PC-3 (cell line): ENCODE measurements around the gene RBFOX2. TPM values are rescaled to one million over a fixed set of nuclear protein-coding genes. Genes with fewer than 3 reads are reported as not detected.
A peak's percentile ranks its signal among the peaks of the same experiment; 100 is the strongest.

Source experiments
- ATAC-seq: fragments of 200-7000 bp; cut with Tn5 transposase; 2 replicates; pipeline ENCODE4 v1.9.1; 2020; ENCODE audit warnings: mild to moderate bottlenecking, moderate library complexity
- BruUV-seq: library from RNA; stranded (reverse); fragments of 400-500 nt; replicated peaks from 2 replicates; lab custom pipeline; 2021; lab: Mats Ljungman, UMichigan
- CTCF ChIA-PET: fragments of 300-600 bp; sonication (Branson Sonifier 250); formaldehyde crosslinking; loops from one replicate; lab custom pipeline; 2022; ENCODE audit warnings: antibody characterized with exemption; lab: Charles Lee
- POLR2A ChIA-PET: fragments of 300-600 bp; sonication (Branson Sonifier 250); formaldehyde crosslinking; loops from one replicate; lab custom pipeline; 2022; ENCODE audit warnings: antibody characterized with exemption; ENCODE audit not compliant: unreplicated experiment; lab: Charles Lee
- DNase-seq: peaks from one replicate; pipeline ENCODE4 v3.0.0-alpha.2; 2015
- H2AFZ ChIP-seq: fragments of 300-600 bp; sonication (generic); 2 replicates; pipeline ENCODE4 v1.6.0; 2016; ENCODE audit warnings: antibody characterized with exemption, low read length
- H3F3A ChIP-seq: fragments of 300-600 bp; sonication (generic); one replicate; pipeline ENCODE4 v1.6.0; 2017; ENCODE audit warnings: antibody characterized with exemption, low read length, control low read depth, mild to moderate bottlenecking; ENCODE audit not compliant: unreplicated experiment
- H3K27ac ChIP-seq: fragments of 300-600 bp; sonication (generic); 2 replicates; pipeline ENCODE4 v1.5.1; 2016; ENCODE audit warnings: mild to moderate bottlenecking, low read length
- H3K27me3 ChIP-seq: fragments of 300-600 bp; sonication (generic); 2 replicates; pipeline ENCODE4 v1.6.1; 2016; ENCODE audit warnings: low read length, mixed read lengths
- H3K36me3 ChIP-seq: fragments of 300-600 bp; sonication (generic); 2 replicates; pipeline ENCODE4 v1.6.1; 2016; ENCODE audit warnings: low read depth, mixed run types, low read length, mixed read lengths
- H3K4me1 ChIP-seq: fragments of 300-600 bp; sonication (generic); 2 replicates; pipeline ENCODE4 v1.5.1; 2016; ENCODE audit warnings: low read length; ENCODE audit not compliant: insufficient read depth
- H3K4me2 ChIP-seq: fragments of 300-600 bp; sonication (generic); 2 replicates; pipeline ENCODE4 v1.6.0; 2016; ENCODE audit warnings: low read length
- H3K4me3 ChIP-seq: fragments of 300-600 bp; sonication (generic); 2 replicates; pipeline ENCODE4 v1.5.1; 2016; ENCODE audit warnings: mild to moderate bottlenecking, low read length, mixed read lengths
- H3K79me2 ChIP-seq: fragments of 300-600 bp; sonication (generic); 2 replicates; pipeline ENCODE4 v1.6.1; 2017; ENCODE audit warnings: low read length, mixed read lengths
- H3K9ac ChIP-seq: fragments of 300-600 bp; sonication (generic); 2 replicates; pipeline ENCODE4 v1.6.0; 2016; ENCODE audit warnings: mild to moderate bottlenecking, low read length
- H3K9me2 ChIP-seq: fragments of 300-600 bp; sonication (generic); replicated peaks from 2 replicates; pipeline ENCODE4 v1.6.1; 2016; ENCODE audit warnings: mixed run types, low read length, mixed read lengths
- H3K9me3 ChIP-seq: fragments of 300-600 bp; sonication (generic); 2 replicates; pipeline ENCODE4 v1.6.1; 2016; ENCODE audit warnings: low read length, mixed read lengths
- H4K20me1 ChIP-seq: fragments of 300-600 bp; sonication (generic); 2 replicates; pipeline ENCODE4 v1.6.1; 2016; ENCODE audit warnings: low read length, mixed read lengths
- EZH2 ChIP-seq: fragments of 300-600 bp; sonication (generic); IDR thresholded peaks from one replicate; pipeline ENCODE4 v1.6.1; 2017; ENCODE audit warnings: antibody characterized with exemption, mild to moderate bottlenecking, low read length; ENCODE audit not compliant: unreplicated experiment
- EZH2phosphoT487 ChIP-seq: fragments of 300-600 bp; sonication (generic); IDR thresholded peaks from 2 replicates; pipeline ENCODE4 v1.6.1; 2018; ENCODE audit warnings: mild to moderate bottlenecking, antibody characterized with exemption, low read length, borderline replicate concordance
- intact Hi-C: fragments of 100-400 bp; cut with micrococcal nuclease; formaldehyde crosslinking; loops from 2 replicates; pipeline ENCODE4 v1.9.0; 2023
- total RNA-seq: library from RNA; depleted of rRNA; stranded (reverse); fragments of >200 nt; gene quantifications from 2 replicates; pipeline ENCODE4 v1.2.3, GENCODE V29; 2014
- TF ChIP-seq, protein P1 (sequence below): fragments of 300-600 bp; sonication (generic); conservative IDR thresholded peaks from 2 replicates; pipeline ENCODE4 v1.5.1; 2017; ENCODE audit warnings: antibody characterized with exemption, low read depth, mild to moderate bottlenecking, low read length

The RBFOX2 gene
- total RNA-seq, 1 experiment from 2014 or later, result 75.1 TPM

DNA sequence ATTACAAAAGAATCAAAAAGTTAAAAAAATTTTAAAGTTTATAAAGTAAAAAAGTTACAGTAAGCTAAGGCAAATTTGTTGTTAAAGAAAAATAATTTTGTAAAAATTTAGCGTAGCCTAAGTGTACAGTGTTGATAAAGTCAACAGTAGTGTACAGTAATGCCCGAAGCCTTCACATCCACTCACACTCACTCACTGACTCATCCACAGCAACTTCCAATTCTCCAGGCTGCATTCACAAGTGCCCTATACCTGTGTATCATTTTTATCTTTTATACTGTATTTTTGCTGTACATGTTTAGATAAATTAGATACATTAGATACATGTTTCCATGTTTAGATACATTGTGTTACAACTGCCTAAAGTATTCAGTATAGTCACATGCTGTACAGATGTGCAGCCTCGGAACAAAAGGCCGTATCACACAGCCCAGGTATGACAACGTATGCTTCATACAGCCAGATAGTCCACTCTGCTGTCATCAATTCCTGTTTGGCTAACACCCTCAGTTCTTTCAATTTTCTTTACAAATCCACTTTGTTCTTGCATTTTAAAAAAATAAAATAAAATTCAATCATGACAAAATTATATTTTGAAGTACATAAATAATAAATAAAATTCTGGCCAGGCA, 80.7 kb downstream of the RBFOX2 start:
- Histone ChIP-seq H3K9ac (no peak overlapping the region), H3K4me2 (peak overlapping the region; percentile 55), H3K27me3 (no peaks in the 10 kb centered on the region), H3F3A (peaks cover 4% of the 10 kb centered on the region), H3K36me3 (no peaks in the 10 kb centered on the region), H3K79me2 (peaks cover 34% of the 10 kb centered on the region), H2AFZ (no peak overlapping the region), H3K4me1 (0 out of 2 replicates have a peak, but pooled peaks cover 3% of the 10 kb centered on the region), H3K9me3 (no peaks in the 10 kb centered on the region), H3K4me3 (no peak overlapping the region), H3K27ac (no peak overlapping the region), H4K20me1 (no peaks in the 10 kb centered on the region), H3K9me2 (no peaks in the 10 kb centered on the region)
- intact Hi-C loops, result no loop called here
- ChIA-PET CTCF (interaction anchor here (0.7 kb wide), 1 partner anchor 318 kb away, joined by 14 read pairs; no protein-coding TSS in a partner anchor), POLR2A (interaction anchor here (0.6 to 0.7 kb wide), 2 partner anchors 20 to 80 kb away, joined by 6 to 16 read pairs; no protein-coding TSS in a partner anchor)
- DNase-seq (peak; percentile 58), ATAC-seq (peak; percentile 100)
- no TSS peak for BruUV-seq
- no peak for TF ChIP-seq EZH2

DNA sequence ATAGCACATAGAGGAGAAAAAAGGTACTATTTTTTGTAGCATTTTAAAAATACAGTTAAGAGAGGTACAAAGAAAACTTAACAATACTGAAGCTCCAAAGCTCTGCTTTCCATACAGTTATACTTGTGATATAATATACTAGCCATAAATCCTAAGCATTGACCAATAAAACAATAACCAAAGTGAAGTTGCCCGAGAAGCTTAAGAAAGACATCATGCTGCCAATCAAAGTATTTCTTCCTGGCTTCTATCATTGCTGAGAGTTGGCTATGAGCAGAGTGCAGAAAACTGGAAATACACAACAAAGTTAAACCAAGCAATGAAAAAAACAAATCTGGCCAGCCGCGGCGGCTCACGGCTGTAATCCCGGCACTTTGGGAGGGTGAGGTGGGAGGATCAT, 84.2 kb downstream of the RBFOX2 start:
- POLR2A ChIA-PET, result no interaction called here
- H3K27ac ChIP-seq, result no peak overlapping the region
- no peak overlapping the region for H3K4me3 ChIP-seq
- no peak overlapping the region for H3K4me2 ChIP-seq
- DNase-seq, result no peak
- no peak overlapping the region for H3K9ac ChIP-seq
- no peak overlapping the region for H2AFZ ChIP-seq
- peaks cover 4% of the 10 kb centered on the region for H3F3A ChIP-seq
- H3K79me2 ChIP-seq, result peaks cover 58% of the 10 kb centered on the region
- H3K27me3 ChIP-seq, result no peaks in the 10 kb centered on the region
- no peaks in the 10 kb centered on the region for H3K9me3 ChIP-seq
- no peaks in the 10 kb centered on the region for H4K20me1 ChIP-seq
- no TSS peak for BruUV-seq
- no peaks in the 10 kb centered on the region for H3K9me2 ChIP-seq
- CTCF ChIA-PET, result no interaction called here
- H3K36me3 ChIP-seq, result no peaks in the 10 kb centered on the region
- TF ChIP-seq, protein P1, sequence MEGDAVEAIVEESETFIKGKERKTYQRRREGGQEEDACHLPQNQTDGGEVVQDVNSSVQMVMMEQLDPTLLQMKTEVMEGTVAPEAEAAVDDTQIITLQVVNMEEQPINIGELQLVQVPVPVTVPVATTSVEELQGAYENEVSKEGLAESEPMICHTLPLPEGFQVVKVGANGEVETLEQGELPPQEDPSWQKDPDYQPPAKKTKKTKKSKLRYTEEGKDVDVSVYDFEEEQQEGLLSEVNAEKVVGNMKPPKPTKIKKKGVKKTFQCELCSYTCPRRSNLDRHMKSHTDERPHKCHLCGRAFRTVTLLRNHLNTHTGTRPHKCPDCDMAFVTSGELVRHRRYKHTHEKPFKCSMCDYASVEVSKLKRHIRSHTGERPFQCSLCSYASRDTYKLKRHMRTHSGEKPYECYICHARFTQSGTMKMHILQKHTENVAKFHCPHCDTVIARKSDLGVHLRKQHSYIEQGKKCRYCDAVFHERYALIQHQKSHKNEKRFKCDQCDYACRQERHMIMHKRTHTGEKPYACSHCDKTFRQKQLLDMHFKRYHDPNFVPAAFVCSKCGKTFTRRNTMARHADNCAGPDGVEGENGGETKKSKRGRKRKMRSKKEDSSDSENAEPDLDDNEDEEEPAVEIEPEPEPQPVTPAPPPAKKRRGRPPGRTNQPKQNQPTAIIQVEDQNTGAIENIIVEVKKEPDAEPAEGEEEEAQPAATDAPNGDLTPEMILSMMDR, result no peak
- no peak for TF ChIP-seq EZH2
- no peak for TF ChIP-seq EZH2phosphoT487
- ATAC-seq, result no peak
- H3K4me1 ChIP-seq, result 0 out of 2 replicates have a peak, but pooled peaks cover 3% of the 10 kb centered on the region
- intact Hi-C loops, result no loop called here

DNA sequence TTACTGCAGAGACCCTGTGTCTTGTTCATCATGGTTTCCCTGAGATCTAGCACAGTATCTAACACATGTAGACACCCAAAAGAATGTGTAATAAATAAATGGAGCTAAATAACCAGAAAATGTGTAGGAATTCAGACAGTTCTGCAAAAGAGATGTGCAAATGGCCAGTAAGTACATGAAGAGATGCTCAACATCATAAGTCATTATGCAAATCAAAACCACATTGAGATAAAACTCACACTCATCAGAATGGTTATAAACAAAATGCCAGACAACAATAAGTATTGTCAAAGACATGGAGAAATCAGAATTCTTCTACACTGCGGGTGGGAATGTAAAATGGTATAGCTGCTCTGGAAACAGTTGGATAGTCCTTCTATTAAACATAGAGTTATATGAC, 88.5 kb downstream of the RBFOX2 start:
- ATAC-seq, result no peak
- no TSS peak for BruUV-seq
- POLR2A ChIA-PET, result no interaction called here

More for the DNA sequence above, 88.5 kb downstream of the RBFOX2 start:
- H3K4me1 ChIP-seq, result no peaks in the 10 kb centered on the region
- intact Hi-C loops, result no loop called here
- peaks cover 43% of the 10 kb centered on the region for H3K79me2 ChIP-seq
- H3K9ac ChIP-seq, result no peak overlapping the region
- CTCF ChIA-PET, result no interaction called here
- no peak overlapping the region for H3K4me2 ChIP-seq
- no peak overlapping the region for H3K4me3 ChIP-seq
- H3K9me3 ChIP-seq, result no peaks in the 10 kb centered on the region
- no peak overlapping the region for H3K27ac ChIP-seq
- H3F3A ChIP-seq, result no peaks in the 10 kb centered on the region
- H3K36me3 ChIP-seq, result no peaks in the 10 kb centered on the region
- TF ChIP-seq EZH2phosphoT487, result no peak
- TF ChIP-seq EZH2, result no peak
- TF ChIP-seq, protein P1, result no peak
- no peak for DNase-seq
- no peak overlapping the region for H2AFZ ChIP-seq
- H3K27me3 ChIP-seq, result no peaks in the 10 kb centered on the region
- no peaks in the 10 kb centered on the region for H4K20me1 ChIP-seq
- H3K9me2 ChIP-seq, result no peaks in the 10 kb centered on the region
